Measurements from ENCODE around the gene RPL3.

RPL3 gene

GRCh38 chr22:39317084-39317774, 2.2 kb downstream of the RPL3 start:
- peaks cover 4% of the 10 kb centered on the region for H3K27me3 Mint-ChIP-seq
- peaks cover 67% of the 10 kb centered on the region for H3K36me3 Mint-ChIP-seq
- no peaks in the 10 kb centered on the region for H3K9me3 Mint-ChIP-seq
- H3K4me1 Mint-ChIP-seq = peaks cover 51% of the 10 kb centered on the region
- CTCF ChIA-PET = interaction anchor here (0.8 to 7.6 kb wide), 22 partner anchors 8 to 549 kb away, joined by 3 to 91 read pairs (median 6); partner anchors contain the start of gene TAB1
- no peak for DNase-seq
- H3K27ac Mint-ChIP-seq = peak overlapping the region; percentile 81
- H3K4me3 Mint-ChIP-seq = peak overlapping the region; percentile 92

- H3K36me3 Mint-ChIP-seq = peaks cover 71% of the 10 kb centered on the region
- CTCF ChIA-PET = interaction anchor here (0.8 to 7.6 kb wide), 23 partner anchors 9 to 549 kb away, joined by 3 to 91 read pairs (median 5); partner anchors contain the start of gene TAB1
- peak overlapping the region; percentile 78 for H3K27ac Mint-ChIP-seq
- H3K4me3 Mint-ChIP-seq = peak overlapping the region; percentile 92
- H3K27me3 Mint-ChIP-seq = peaks cover 4% of the 10 kb centered on the region
- no peaks in the 10 kb centered on the region for H3K9me3 Mint-ChIP-seq
- peaks cover 51% of the 10 kb centered on the region for H3K4me1 Mint-ChIP-seq
- peak; percentile 85 for DNase-seq
Observed at GRCh38 chr22:39316440-39317083, 2.9 kb downstream of the RPL3 start.

- DNase-seq = no peak
- H3K4me1 Mint-ChIP-seq = peaks cover 44% of the 10 kb centered on the region
- peak overlapping the region; percentile 24 for H3K27ac Mint-ChIP-seq
- H3K36me3 Mint-ChIP-seq = peaks cover 78% of the 10 kb centered on the region
- H3K9me3 Mint-ChIP-seq = no peaks in the 10 kb centered on the region
- H3K4me3 Mint-ChIP-seq = no peak overlapping the region
- peaks cover 4% of the 10 kb centered on the region for H3K27me3 Mint-ChIP-seq
- CTCF ChIA-PET = interaction anchor here (0.6 to 7.6 kb wide), 8 partner anchors 8 to 1021 kb away, joined by 3 to 91 read pairs (median 6); no protein-coding TSS in a partner anchor
Observed at GRCh38 chr22:39315389-39315788, 4.0 kb downstream of the RPL3 start.

- Mint-ChIP-seq H3K4me3 (no peak overlapping the region), H3K9me3 (no peaks in the 10 kb centered on the region), H3K4me1 (peaks cover 44% of the 10 kb centered on the region), H3K27ac (no peak overlapping the region), H3K27me3 (peaks cover under 1% of the 10 kb centered on the region), H3K36me3 (peaks cover 76% of the 10 kb centered on the region)
- CTCF ChIA-PET = interaction anchor here (0.7 to 7.6 kb wide), 3 partner anchors 98 to 341 kb away, joined by 3 to 91 read pairs (median 3); no protein-coding TSS in a partner anchor
- DNase-seq = no peak
Observed at GRCh38 chr22:39314251-39314971, 5.0 kb downstream of the RPL3 start.

- no peak for DNase-seq
- H3K4me3 Mint-ChIP-seq = no peak overlapping the region
- peaks cover 43% of the 10 kb centered on the region for H3K4me1 Mint-ChIP-seq
- CTCF ChIA-PET = interaction anchor here (0.7 to 7.6 kb wide), 3 partner anchors 97 to 144 kb away, joined by 3 to 103 read pairs (median 91); no protein-coding TSS in a partner anchor
- no peaks in the 10 kb centered on the region for H3K9me3 Mint-ChIP-seq
- peaks cover 67% of the 10 kb centered on the region for H3K36me3 Mint-ChIP-seq
- H3K27me3 Mint-ChIP-seq = no peaks in the 10 kb centered on the region
- H3K27ac Mint-ChIP-seq = peak overlapping the region; percentile 68
Observed at GRCh38 chr22:39313258-39314001, 6.0 kb downstream of the RPL3 start.

GRCh38 chr22:39312410-39312809, 7.0 kb downstream of the RPL3 start:
- Mint-ChIP-seq H3K4me1 (peaks cover 33% of the 10 kb centered on the region), H3K27me3 (no peaks in the 10 kb centered on the region), H3K9me3 (no peaks in the 10 kb centered on the region), H3K36me3 (peaks cover 57% of the 10 kb centered on the region), H3K27ac (no peak overlapping the region), H3K4me3 (no peak overlapping the region)
- CTCF ChIA-PET = interaction anchor here (4.6 kb wide), 1 partner anchor 142 kb away, joined by 103 read pairs; no protein-coding TSS in a partner anchor
- DNase-seq = no peak

- H3K36me3 Mint-ChIP-seq = peaks cover 51% of the 10 kb centered on the region
- H3K27ac Mint-ChIP-seq = peak overlapping the region; percentile 64
- H3K4me1 Mint-ChIP-seq = peaks cover 27% of the 10 kb centered on the region
- no peak for DNase-seq
- CTCF ChIA-PET = interaction anchor here (0.8 to 4.6 kb wide), 9 partner anchors 8 to 713 kb away, joined by 3 to 103 read pairs (median 4); partner anchors contain the start of gene RPL3
- H3K27me3 Mint-ChIP-seq = no peaks in the 10 kb centered on the region
- no peak overlapping the region for H3K4me3 Mint-ChIP-seq
- no peaks in the 10 kb centered on the region for H3K9me3 Mint-ChIP-seq
Observed at GRCh38 chr22:39311592-39312400, 7.6 kb downstream of the RPL3 start.

GRCh38 chr22:39309881-39310714, 9.3 kb downstream of the RPL3 start:
- peaks cover 11% of the 10 kb centered on the region for H3K4me1 Mint-ChIP-seq
- no peaks in the 10 kb centered on the region for H3K9me3 Mint-ChIP-seq
- CTCF ChIA-PET = interaction anchor here (1.0 to 4.6 kb wide), 11 partner anchors 8 to 714 kb away, joined by 3 to 103 read pairs (median 4); no protein-coding TSS in a partner anchor
- peak overlapping the region; percentile 64 for H3K27ac Mint-ChIP-seq
- DNase-seq = no peak
- no peaks in the 10 kb centered on the region for H3K27me3 Mint-ChIP-seq
- H3K4me3 Mint-ChIP-seq = no peak overlapping the region
- peaks cover 34% of the 10 kb centered on the region for H3K36me3 Mint-ChIP-seq

GRCh38 chr22:39309364-39309861, 10.0 kb downstream of the RPL3 start:
- Mint-ChIP-seq H3K4me1 (peaks cover 6% of the 10 kb centered on the region), H3K36me3 (peaks cover 29% of the 10 kb centered on the region), H3K27ac (no peak overlapping the region), H3K4me3 (no peak overlapping the region), H3K9me3 (no peaks in the 10 kb centered on the region), H3K27me3 (no peaks in the 10 kb centered on the region)
- CTCF ChIA-PET = interaction anchor here (1.0 to 4.6 kb wide), 5 partner anchors 9 to 158 kb away, joined by 3 to 103 read pairs (median 4); no protein-coding TSS in a partner anchor
- DNase-seq = no peak

GRCh38 chr22:39308614-39309363, 10.6 kb downstream of the RPL3 start:
- no peaks in the 10 kb centered on the region for H3K27me3 Mint-ChIP-seq
- H3K27ac Mint-ChIP-seq = no peak overlapping the region
- CTCF ChIA-PET = interaction anchor here (1.0 to 9.1 kb wide), 4 partner anchors 9 to 148 kb away, joined by 3 to 134 read pairs (median 55); no protein-coding TSS in a partner anchor
- no peaks in the 10 kb centered on the region for H3K9me3 Mint-ChIP-seq
- H3K4me3 Mint-ChIP-seq = no peak overlapping the region
- peaks cover 6% of the 10 kb centered on the region for H3K4me1 Mint-ChIP-seq
- DNase-seq = no peak
- H3K36me3 Mint-ChIP-seq = peaks cover 25% of the 10 kb centered on the region
